GM21717 (cell line): Measurements from ENCODE around the gene FKBP10.
"Not testable (repeated sequence)": the region's sequence is repeated elsewhere in the genome, so short reads cannot be mapped to it uniquely, and the experiment has no call there.

Experiments
- ATAC-seq: cut with Tn5 transposase; IDR thresholded peaks from one replicate; pipeline ENCODE4 v1.9.1; 2021; ENCODE audit warnings: mild to moderate bottlenecking, moderate library complexity; ENCODE audit not compliant: unreplicated experiment

FKBP10 gene

GRCh38 chr17:41812381-41813151, at the start of gene FKBP10:
FKBP10 (plus strand) TSS chr17:41813004; CDS start chr17:41813035, 31 bp downstream.
- no peak for ATAC-seq

- no peak for ATAC-seq
These were observed 49.5 kb upstream of the FKBP10 start for GRCh38 chr17:41763327-41763726.

GRCh38 chr17:41766135-41766534, 46.7 kb upstream of the FKBP10 start:
- no peak for ATAC-seq

GRCh38 chr17:41767324-41768042, 45.3 kb upstream of the FKBP10 start:
- ATAC-seq: no peak

- no peak for ATAC-seq
These were observed 44.0 kb upstream of the FKBP10 start for GRCh38 chr17:41768682-41769288.

GRCh38 chr17:41769346-41769862, 43.4 kb upstream of the FKBP10 start:
- no peak for ATAC-seq

GRCh38 chr17:41769985-41770384, 42.8 kb upstream of the FKBP10 start:
- no peak for ATAC-seq

- no peak for ATAC-seq
These were observed 41.2 kb upstream of the FKBP10 start for GRCh38 chr17:41771389-41772206.

- no peak for ATAC-seq
These were observed 40.6 kb upstream of the FKBP10 start for GRCh38 chr17:41772218-41772585.

- no peak for ATAC-seq
These were observed 40.1 kb upstream of the FKBP10 start for GRCh38 chr17:41772586-41773189.

GRCh38 chr17:41773190-41773588, 39.6 kb upstream of the FKBP10 start:
- ATAC-seq: no peak

GRCh38 chr17:41773731-41774193, 39.0 kb upstream of the FKBP10 start:
- no peak for ATAC-seq

- ATAC-seq: no peak
These were observed 37.2 kb upstream of the FKBP10 start for GRCh38 chr17:41775394-41776226.

GRCh38 chr17:41776262-41776900, 36.4 kb upstream of the FKBP10 start:
- not testable (repeated sequence) for ATAC-seq

- ATAC-seq: no peak
These were observed 35.6 kb upstream of the FKBP10 start for GRCh38 chr17:41777157-41777573.

- no peak for ATAC-seq
These were observed 35.1 kb upstream of the FKBP10 start for GRCh38 chr17:41777574-41778188.

GRCh38 chr17:41779954-41780353, 32.9 kb upstream of the FKBP10 start:
- no peak for ATAC-seq

- ATAC-seq: no peak
These were observed 31.2 kb upstream of the FKBP10 start for GRCh38 chr17:41781404-41782110.
